IMR-90 (cell line): Measurements from ENCODE around the gene RIMBP2. TPM values are rescaled to one million over a fixed set of nuclear protein-coding genes. Genes with fewer than 3 reads are reported as not detected.

Source experiments
- ATAC-seq: fragments of 200-7000 bp; cut with Tn5 transposase; 2 replicates; pipeline ENCODE4 v1.9.1; 2020; ENCODE audit warnings: low read depth, mild to moderate bottlenecking, moderate library complexity
- BruUV-seq: library from RNA; stranded (reverse); fragments of 400-500 nt; replicated peaks from 2 replicates; lab custom pipeline; 2021; lab: Mats Ljungman, UMichigan
- CTCF ChIA-PET: fragments of 300-600 bp; formaldehyde crosslinking; extraction: SDS; loops from one replicate; lab custom pipeline; 2021; ENCODE audit warnings: antibody characterized with exemption; lab: Yijun Ruan, JAX
- POLR2A ChIA-PET: fragments of 300-600 bp; sonication (Branson Sonifier 250); formaldehyde crosslinking; loops from one replicate; lab custom pipeline; 2022; ENCODE audit warnings: antibody characterized with exemption; ENCODE audit not compliant: unreplicated experiment; lab: Charles Lee
- DNase-seq: peaks from one replicate; pipeline ENCODE4 v3.0.0; 2013
- H2AFZ ChIP-seq: replicated peaks from 2 replicates; pipeline ENCODE3; 2013; ENCODE audit warnings: low read length, mild to moderate bottlenecking; ENCODE audit not compliant: poor library complexity
- H2AK5ac ChIP-seq: 2 replicates; pipeline ENCODE4 v1.6.1; 2013; ENCODE audit warnings: low read depth, low read length, inconsistent platforms
- H2AK9ac ChIP-seq: replicated peaks from 2 replicates; pipeline ENCODE3; 2013; ENCODE audit warnings: mild to moderate bottlenecking, low read depth, low read length, moderate library complexity; ENCODE audit not compliant: poor library complexity
- H2BK120ac ChIP-seq: 2 replicates; pipeline ENCODE4 v1.6.1; 2013; ENCODE audit warnings: low read depth, low read length, inconsistent platforms
- H2BK15ac ChIP-seq: 3 replicates; pipeline ENCODE4 v1.6.1; 2013; ENCODE audit warnings: low read depth, low read length, inconsistent platforms
- H2BK20ac ChIP-seq: 2 replicates; pipeline ENCODE4 v1.6.1; 2013; ENCODE audit warnings: low read depth, mild to moderate bottlenecking, inconsistent platforms, low read length, moderate library complexity
- H2BK5ac ChIP-seq: 2 replicates; pipeline ENCODE4 v1.6.1; 2013; ENCODE audit warnings: mild to moderate bottlenecking, low read depth, low read length, inconsistent platforms; ENCODE audit not compliant: poor library complexity, severe bottlenecking
- H3K14ac ChIP-seq: replicated peaks from 2 replicates; pipeline ENCODE4 v1.6.1; 2013; ENCODE audit warnings: low read depth, low read length, inconsistent platforms
- H3K18ac ChIP-seq: 2 replicates; pipeline ENCODE4 v1.6.1; 2013; ENCODE audit warnings: low read depth, low read length, control low read depth
- H3K23ac ChIP-seq: 2 replicates; pipeline ENCODE4 v1.6.1; 2013; ENCODE audit warnings: low read depth, low read length, inconsistent platforms
- H3K27ac ChIP-seq: 2 replicates; pipeline ENCODE4 v1.5.1; 2013; ENCODE audit warnings: mild to moderate bottlenecking, control low read depth, low read length; ENCODE audit not compliant: insufficient read depth
- H3K27me3 ChIP-seq: 2 replicates; pipeline ENCODE4 v1.6.1; 2013; ENCODE audit warnings: low read length; ENCODE audit not compliant: control insufficient read depth, insufficient read depth
- H3K36me3 ChIP-seq: 2 replicates; pipeline ENCODE4 v1.6.1; 2013; ENCODE audit warnings: low read length, mixed read lengths; ENCODE audit not compliant: control insufficient read depth, insufficient read depth
- H3K4ac ChIP-seq: 2 replicates; pipeline ENCODE4 v1.6.1; 2013; ENCODE audit warnings: low read depth, low read length, inconsistent platforms
- H3K4me1 ChIP-seq: 2 replicates; pipeline ENCODE4 v1.6.1; 2013; ENCODE audit warnings: low read length, mixed read lengths; ENCODE audit not compliant: control insufficient read depth, insufficient read depth
- H3K4me2 ChIP-seq: 2 replicates; pipeline ENCODE4 v1.6.1; 2013; ENCODE audit warnings: low read depth, mild to moderate bottlenecking, control low read depth, low read length, moderate library complexity
- H3K4me3 ChIP-seq: 2 replicates; pipeline ENCODE4 v1.5.1; 2013; ENCODE audit warnings: low read depth, mild to moderate bottlenecking, control low read depth, low read length, moderate library complexity; ENCODE audit not compliant: insufficient read depth
- H3K56ac ChIP-seq: 2 replicates; pipeline ENCODE4 v1.6.1; 2013; ENCODE audit warnings: low read length, inconsistent platforms; ENCODE audit not compliant: insufficient read depth; ENCODE audit errors: extremely low read depth
- H3K79me1 ChIP-seq, 2 experiments: 2 replicates each; pipeline ENCODE4 v1.6.1; 2013; ENCODE audit warnings: low read length in 2 of 2, inconsistent platforms in 1 of 2, low read depth in 1 of 2
- H3K9ac ChIP-seq: 2 replicates; pipeline ENCODE4 v1.6.1; 2013; ENCODE audit warnings: low read depth, low read length, control low read depth
- H3K9me1 ChIP-seq: 2 replicates; pipeline ENCODE4 v1.6.1; 2013; ENCODE audit warnings: low read length, inconsistent platforms; ENCODE audit not compliant: insufficient read depth
- H3K9me3 ChIP-seq: 2 replicates; pipeline ENCODE4 v1.6.1; 2013; ENCODE audit warnings: low read length; ENCODE audit not compliant: control insufficient read depth, insufficient read depth
- H4K20me1 ChIP-seq: 2 replicates; pipeline ENCODE4 v1.6.1; 2013; ENCODE audit warnings: low read length, inconsistent platforms; ENCODE audit not compliant: insufficient read depth
- H4K5ac ChIP-seq: 2 replicates; pipeline ENCODE4 v1.6.1; 2013; ENCODE audit warnings: mild to moderate bottlenecking, low read depth, low read length, control low read depth
- H4K8ac ChIP-seq, 2 experiments: 2 replicates each; pipeline ENCODE4 v1.6.1; 2013; ENCODE audit warnings: low read depth in 2 of 2, low read length in 2 of 2, control low read depth in 1 of 2, inconsistent platforms in 1 of 2
- H4K91ac ChIP-seq: 2 replicates; pipeline ENCODE4 v1.6.1; 2013; ENCODE audit warnings: low read depth, low read length, inconsistent platforms; ENCODE audit not compliant: insufficient read depth
- CEBPB ChIP-seq: IDR thresholded peaks from 2 replicates; pipeline ENCODE4 v1.6.1; 2012; ENCODE audit warnings: low read depth, low read length, improper control_type of control experiment
- CHD1 ChIP-seq: IDR thresholded peaks from 2 replicates; pipeline ENCODE4 v1.6.1; 2012; ENCODE audit warnings: low read depth, low read length, improper control_type of control experiment
- MXI1 ChIP-seq: IDR thresholded peaks from 2 replicates; pipeline ENCODE4 v1.6.1; 2012; ENCODE audit warnings: low read depth, mild to moderate bottlenecking, low read length, moderate library complexity, borderline replicate concordance
- POLR2A ChIP-seq: IDR thresholded peaks from 2 replicates; pipeline ENCODE4 v1.6.1; 2012; ENCODE audit warnings: mild to moderate bottlenecking, low read depth, low read length
- RCOR1 ChIP-seq: IDR thresholded peaks from 2 replicates; pipeline ENCODE4 v1.6.1; 2012; ENCODE audit warnings: mild to moderate bottlenecking, low read length, improper control_type of control experiment; ENCODE audit not compliant: insufficient replicate concordance
- SMC3 ChIP-seq: fragments of 150-350 bp; IDR thresholded peaks from 2 replicates; pipeline ENCODE4 v1.6.1; 2016; ENCODE audit warnings: low read depth, mild to moderate bottlenecking, antibody characterized with exemption, low read length, moderate library complexity
- WGBS, 2 experiments: methylation state at CpG; one replicate each; pipeline versions ENCODE4 v1.1.5 to v1.1.7; 2013; ENCODE audit warnings: missing lambda C conversion rate in 2 of 2; ENCODE audit not compliant: insufficient read length in 1 of 2; ENCODE audit errors: extremely low coverage in 2 of 2; 5-methylcytosine and 5-hydroxymethylcytosine counted together
- dilution Hi-C: fragments of 300-500 bp; cut with HindIII; formaldehyde crosslinking; loops from one replicate; pipeline ENCODE4 v1.14.3; 2018; ENCODE audit warnings: low sequenced_read_pairs; ENCODE audit not compliant: unreplicated experiment
- in situ Hi-C: fragments of 300-500 bp; cut with MboI; formaldehyde crosslinking; loops from 3 replicates; pipeline ENCODE4 v1.14.3; 2019; ENCODE audit warnings: low sequenced_read_pairs, inconsistent platforms, mixed read lengths
- intact Hi-C: fragments of 100-400 bp; cut with micrococcal nuclease; formaldehyde crosslinking; loops from 2 replicates; pipeline ENCODE4 v1.10.0; 2022
- polyA plus RNA-seq, 3 experiments: library from polyadenylated mRNA; depleted of rRNA; stranded (reverse); fragments of >200 nt; gene quantifications; 2 replicates each; pipeline ENCODE4 v1.2.3, GENCODE V29; 2012; ENCODE audit warnings: low replicate concordance in 1 of 3
- total RNA-seq: library from RNA; depleted of rRNA; stranded (reverse); fragments of >200 nt; gene quantifications from 2 replicates; pipeline ENCODE4 v1.2.3, GENCODE V29; 2012
- TF ChIP-seq, protein P1 (sequence below): fragments of 150-350 bp; IDR thresholded peaks from 2 replicates; pipeline ENCODE4 v1.6.1; 2016; ENCODE audit warnings: low read depth, mild to moderate bottlenecking, low read length, moderate library complexity, borderline replicate concordance

Gene RIMBP2
- total and polyA plus RNA-seq, 2 of the 4 experiments (the other 2 are of a cell fraction), result not detected

DNA sequence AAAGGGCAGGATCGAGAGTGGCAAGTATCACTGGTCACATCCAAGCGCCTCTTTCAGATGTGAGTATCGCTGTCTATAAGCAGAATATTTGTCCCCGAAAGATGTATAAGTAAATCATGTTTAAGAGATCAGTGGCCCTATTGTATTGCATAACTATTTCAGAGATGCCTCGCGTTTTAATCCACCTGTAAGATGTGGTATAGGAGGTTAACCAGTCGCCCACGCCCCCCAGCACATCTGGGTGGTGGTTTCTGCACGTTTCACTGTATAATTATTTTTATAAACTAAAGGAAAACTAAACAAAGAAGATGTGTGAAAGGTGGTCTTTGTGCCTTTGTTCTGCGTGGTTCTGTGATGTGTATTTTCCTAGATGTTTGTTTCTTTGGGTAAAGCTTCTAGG lies 28.9 kb downstream of the RIMBP2 start:
- Histone ChIP-seq H3K27me3 (no peaks in the 10 kb centered on the region), H3K4ac (no peak overlapping the region), H2AK9ac (no peak overlapping the region), H3K4me3 (no peak overlapping the region), H3K56ac (no peak overlapping the region), H3K79me1 (no peaks in the 10 kb centered on the region), H2BK120ac (no peak overlapping the region), H2BK20ac (no peak overlapping the region), H3K4me1 (no peaks in the 10 kb centered on the region), H3K23ac (no peak overlapping the region), H3K36me3 (no peaks in the 10 kb centered on the region), H4K8ac (no peak overlapping the region), H3K18ac (no peak overlapping the region), H2BK15ac (no peak overlapping the region), H3K4me2 (no peak overlapping the region), H3K9me1 (no peaks in the 10 kb centered on the region), H3K27ac (no peak overlapping the region), H3K9me3 (peaks cover 53% of the 10 kb centered on the region), H2AFZ (no peak overlapping the region), H2BK5ac (no peak overlapping the region), H4K5ac (no peak overlapping the region), H2AK5ac (no peak overlapping the region), H3K14ac (no peak overlapping the region), H4K91ac (no peak overlapping the region), H4K20me1 (no peaks in the 10 kb centered on the region), H3K9ac (no peak overlapping the region)
- dilution Hi-C loops (no loop called here), in situ Hi-C loops (no loop called here), intact Hi-C loops (no loop called here)
- WGBS, 2 experiments, result no CpG with 5 or more reads among the region's 10 CpGs
- DNase-seq (no peak), ATAC-seq (no peak)
- ChIA-PET CTCF (no interaction called here), POLR2A (no interaction called here)
- TF ChIP-seq, protein P1, sequence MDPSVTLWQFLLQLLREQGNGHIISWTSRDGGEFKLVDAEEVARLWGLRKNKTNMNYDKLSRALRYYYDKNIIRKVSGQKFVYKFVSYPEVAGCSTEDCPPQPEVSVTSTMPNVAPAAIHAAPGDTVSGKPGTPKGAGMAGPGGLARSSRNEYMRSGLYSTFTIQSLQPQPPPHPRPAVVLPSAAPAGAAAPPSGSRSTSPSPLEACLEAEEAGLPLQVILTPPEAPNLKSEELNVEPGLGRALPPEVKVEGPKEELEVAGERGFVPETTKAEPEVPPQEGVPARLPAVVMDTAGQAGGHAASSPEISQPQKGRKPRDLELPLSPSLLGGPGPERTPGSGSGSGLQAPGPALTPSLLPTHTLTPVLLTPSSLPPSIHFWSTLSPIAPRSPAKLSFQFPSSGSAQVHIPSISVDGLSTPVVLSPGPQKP, result no peak
- TF ChIP-seq POLR2A (no peak), RCOR1 (no peak), MXI1 (no peak), SMC3 (no peak), CHD1 (no peak), CEBPB (no peak)
- BruUV-seq, result no TSS peak
